ENCODE measurements around the gene KCNA2. TPM values are rescaled to one million over a fixed set of nuclear protein-coding genes. Genes with fewer than 3 reads are reported as not detected.

KCNA2 gene
- total RNA-seq, 1 donor from 2014 or later: 9.4 TPM

GRCh38 chr1:110637475-110637874 lies 31.3 kb upstream of the KCNA2 start:
- no peak for DNase-seq (ENCODE audit: low spot score in 2 of 2)
- Histone ChIP-seq H3K27ac (no peak overlapping the region), H3K9me3 (no peaks in the 10 kb centered on the region), H3K27me3 (no peaks in the 10 kb centered on the region), H3K36me3 (no peaks in the 10 kb centered on the region), H3K4me3 (no peak overlapping the region), H3K4me1 (peaks cover 0 to 8% of the 10 kb centered on the region in 2 donors)
- intact Hi-C loops (cut with DNase I): no loop called here
- no peak for TF ChIP-seq CTCF (IDR thresholded peaks at IDR 0.05)

GRCh38 chr1:110636149-110636935 lies 30.2 kb upstream of the KCNA2 start:
- Histone ChIP-seq H3K36me3 (no peaks in the 10 kb centered on the region), H3K27ac (no peak overlapping the region), H3K4me3 (no peak overlapping the region), H3K4me1 (peaks cover 0 to 8% of the 10 kb centered on the region in 2 donors), H3K27me3 (no peaks in the 10 kb centered on the region), H3K9me3 (no peaks in the 10 kb centered on the region)
- no peak for TF ChIP-seq CTCF (IDR thresholded peaks at IDR 0.05)
- DNase-seq (ENCODE audit: low spot score in 2 of 2): no peak
- intact Hi-C loops (cut with DNase I): no loop called here

GRCh38 chr1:110635434-110635833 lies 29.3 kb upstream of the KCNA2 start:
- no peak overlapping the region for H3K27ac ChIP-seq

GRCh38 chr1:110634455-110635311 lies 28.5 kb upstream of the KCNA2 start:
- peak; percentile 51 to 75 for DNase-seq (ENCODE audit: low spot score in 2 of 2)
- Histone ChIP-seq H3K9me3 (no peaks in the 10 kb centered on the region), H3K4me1 (peaks cover 0 to 8% of the 10 kb centered on the region in 2 donors), H3K36me3 (no peaks in the 10 kb centered on the region), H3K4me3 (no peak overlapping the region), H3K27me3 (no peaks in the 10 kb centered on the region), H3K27ac (peak overlapping the region in 1 of 2 donors; percentile 12)
- intact Hi-C loops (cut with DNase I): loop anchor here (5.0 kb wide), 2 partner anchors 133 to 148 kb away; no protein-coding TSS in a partner anchor
- no peak for TF ChIP-seq CTCF (IDR thresholded peaks at IDR 0.05)

More at GRCh38 chr1:110635434-110635833, 29.3 kb upstream of the KCNA2 start:
- no peak for DNase-seq (ENCODE audit: low spot score in 2 of 2)
- Histone ChIP-seq H3K9me3 (no peaks in the 10 kb centered on the region), H3K4me3 (no peak overlapping the region), H3K36me3 (no peaks in the 10 kb centered on the region), H3K4me1 (peaks cover 0 to 8% of the 10 kb centered on the region in 2 donors), H3K27me3 (no peaks in the 10 kb centered on the region)
- TF ChIP-seq CTCF (IDR thresholded peaks at IDR 0.05): no peak
- intact Hi-C loops (cut with DNase I): no loop called here

- H3K27me3 ChIP-seq: no peaks in the 10 kb centered on the region
- no peak overlapping the region for H3K4me3 ChIP-seq
- TF ChIP-seq CTCF (IDR thresholded peaks at IDR 0.05): no peak
- H3K4me1 ChIP-seq: peaks cover 0 to 8% of the 10 kb centered on the region in 2 donors
- intact Hi-C loops (cut with DNase I): loop anchor here (5.0 kb wide), 2 partner anchors 133 to 148 kb away; no protein-coding TSS in a partner anchor
- H3K36me3 ChIP-seq: no peaks in the 10 kb centered on the region
- peak overlapping the region in 1 of 2 donors; percentile 12 for H3K27ac ChIP-seq
- no peaks in the 10 kb centered on the region for H3K9me3 ChIP-seq
- DNase-seq (ENCODE audit: low spot score in 2 of 2): no peak
These were observed 27.9 kb upstream of the KCNA2 start for GRCh38 chr1:110634086-110634454.
